ENCODE results near the gene ASCC1.

The ASCC1 gene

GRCh38 chr10:72065439-72066025, 150.5 kb downstream of the ASCC1 start:
- no peak for DNase-seq (ENCODE audit: low spot score)

GRCh38 chr10:72063703-72064391, 152.2 kb downstream of the ASCC1 start:
- DNase-seq (ENCODE audit: low spot score) = no peak

DNA sequence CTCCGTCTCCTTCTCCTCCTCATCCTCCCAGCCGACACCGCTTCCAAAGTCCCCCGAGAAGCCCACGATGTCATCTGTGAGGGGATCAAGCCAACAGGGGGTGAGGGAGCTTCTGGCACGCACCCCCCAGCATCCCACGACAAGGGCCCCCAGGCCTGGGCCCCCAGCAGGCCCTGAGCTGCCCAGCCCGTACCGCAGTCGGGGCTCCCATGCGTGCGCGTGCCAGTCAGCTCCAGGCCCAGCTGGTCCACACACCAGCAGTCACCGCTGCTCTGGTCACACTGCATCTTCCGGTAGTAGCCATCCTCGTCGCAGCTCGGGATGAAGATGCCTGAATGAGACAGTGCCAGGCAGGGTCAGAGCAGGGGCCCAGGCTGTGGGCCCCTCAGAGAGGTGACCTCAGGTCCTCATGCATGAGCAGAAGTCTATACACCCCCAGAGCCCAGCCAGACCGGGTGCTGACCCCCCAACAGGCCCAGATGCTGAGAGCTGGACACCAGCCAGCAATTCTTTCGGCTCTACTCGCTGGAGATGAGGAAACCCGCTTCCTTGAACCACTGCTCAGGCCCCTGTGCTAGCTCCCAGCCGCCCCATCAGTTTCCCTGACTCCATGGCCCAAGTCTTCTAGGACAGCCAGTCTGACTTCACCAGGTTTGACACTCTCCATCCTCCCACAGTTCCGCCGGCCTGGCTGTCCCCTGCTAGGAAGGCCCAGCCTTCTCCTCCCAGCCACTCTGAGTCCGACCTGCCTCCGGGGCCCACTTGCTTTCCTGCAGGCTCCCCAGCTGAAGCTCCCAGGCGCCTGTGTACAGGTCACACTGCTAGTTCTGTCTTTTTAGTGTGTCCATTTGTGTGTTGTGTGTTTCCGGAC, 153.0 kb downstream of the ASCC1 start:
- no peak for DNase-seq (ENCODE audit: low spot score)

GRCh38 chr10:72062382-72062781, 153.7 kb downstream of the ASCC1 start:
- no peak for DNase-seq (ENCODE audit: low spot score)

- DNase-seq (ENCODE audit: low spot score) = no peak
Measured at GRCh38 chr10:72061930-72062329, 154.1 kb downstream of the ASCC1 start.

DNA sequence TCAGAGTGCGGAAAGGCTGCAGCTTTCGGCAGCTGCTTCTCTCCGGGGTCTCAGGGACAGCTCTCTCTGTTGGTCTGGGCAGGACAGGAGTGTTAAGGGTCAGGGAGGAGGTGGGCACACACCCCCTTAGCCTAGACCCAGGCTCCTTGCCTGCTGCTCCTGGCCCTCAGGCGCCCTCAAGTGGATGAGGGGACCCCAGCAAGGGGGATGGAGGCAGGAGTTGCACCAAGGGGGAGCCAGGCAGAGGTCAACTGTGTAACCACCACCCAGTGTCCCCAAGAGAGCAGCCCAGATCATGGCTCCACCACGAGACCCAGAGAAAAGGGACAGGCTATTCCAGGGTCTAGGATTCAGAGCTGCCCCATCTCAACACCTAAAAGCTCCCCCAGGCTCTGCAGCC, 154.6 kb downstream of the ASCC1 start:
- no peak for DNase-seq (ENCODE audit: low spot score)

DNA sequence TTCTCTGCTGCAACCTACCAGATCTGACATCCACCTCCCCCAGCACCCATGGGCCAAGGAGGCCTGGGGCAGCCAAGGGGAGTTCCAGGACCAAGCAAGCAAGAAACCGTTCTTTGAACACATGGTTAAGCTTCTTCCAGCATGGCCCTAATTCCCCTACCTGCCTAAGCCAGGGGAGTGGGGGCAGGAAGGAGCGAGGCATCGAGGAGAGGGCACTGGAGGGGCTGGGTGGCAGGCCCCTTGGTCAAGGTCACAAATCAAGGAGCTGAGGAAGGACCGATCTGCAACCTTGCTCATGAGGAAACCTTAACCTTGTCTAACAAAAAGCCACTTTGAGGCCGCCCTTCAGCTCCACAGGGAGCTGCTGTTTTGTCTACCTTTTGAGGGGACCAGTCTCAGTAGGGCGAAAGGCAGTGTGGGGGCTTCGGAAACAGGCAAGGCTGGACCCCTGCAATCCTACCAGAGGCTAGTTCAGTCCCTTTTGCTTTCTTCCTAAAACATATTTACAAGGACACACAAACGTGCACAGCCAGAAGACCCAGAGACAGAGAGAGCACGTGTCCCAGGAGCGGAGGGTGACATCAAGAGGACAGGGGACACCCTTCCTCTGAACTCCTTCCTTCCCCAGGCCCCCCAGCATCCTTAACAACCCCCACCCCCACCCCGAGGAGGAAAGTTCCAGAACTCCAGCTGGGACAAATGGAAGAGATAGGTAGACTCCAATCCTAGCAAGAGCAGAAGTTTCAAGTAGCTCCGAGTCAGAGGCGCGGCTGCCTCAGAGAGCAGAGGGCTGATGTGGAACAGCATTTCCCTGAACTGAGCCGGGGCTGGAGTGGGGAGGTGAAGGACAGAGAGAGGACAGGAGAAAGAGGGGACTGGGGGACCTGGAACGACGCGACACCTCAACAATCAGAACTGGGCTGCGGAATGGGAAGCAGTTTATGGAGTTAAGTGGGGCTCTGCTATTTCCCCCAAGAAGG, 155.9 kb downstream of the ASCC1 start:
- DNase-seq (ENCODE audit: low spot score) = no peak

- DNase-seq (ENCODE audit: low spot score) = no peak
Measured at GRCh38 chr10:72058989-72059842, 156.9 kb downstream of the ASCC1 start.

- no peak for DNase-seq (ENCODE audit: low spot score)
Measured at GRCh38 chr10:72058347-72058898, 157.7 kb downstream of the ASCC1 start.

- DNase-seq (ENCODE audit: low spot score) = no peak
Measured at GRCh38 chr10:72056932-72057751, 158.9 kb downstream of the ASCC1 start.

DNA sequence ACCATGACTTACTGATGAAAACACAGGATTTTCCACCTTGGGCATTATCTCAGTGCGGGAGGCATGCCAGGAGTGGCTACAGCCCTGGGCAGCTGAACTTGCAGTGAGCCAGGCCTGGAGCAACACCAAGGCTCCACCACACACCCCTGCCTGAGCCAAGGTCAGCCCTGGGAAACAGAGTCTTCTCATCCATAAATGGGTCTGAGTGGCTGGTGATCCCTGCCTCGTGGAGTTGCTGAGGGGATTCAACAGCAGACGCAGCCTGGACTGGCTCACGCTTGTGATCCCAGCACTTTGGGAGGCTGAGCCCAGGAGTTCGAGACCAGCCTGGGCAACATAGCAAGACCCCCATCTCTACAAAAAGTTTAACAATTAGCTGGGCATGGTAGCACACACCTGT, 160.0 kb downstream of the ASCC1 start:
- DNase-seq (ENCODE audit: low spot score) = no peak

DNA sequence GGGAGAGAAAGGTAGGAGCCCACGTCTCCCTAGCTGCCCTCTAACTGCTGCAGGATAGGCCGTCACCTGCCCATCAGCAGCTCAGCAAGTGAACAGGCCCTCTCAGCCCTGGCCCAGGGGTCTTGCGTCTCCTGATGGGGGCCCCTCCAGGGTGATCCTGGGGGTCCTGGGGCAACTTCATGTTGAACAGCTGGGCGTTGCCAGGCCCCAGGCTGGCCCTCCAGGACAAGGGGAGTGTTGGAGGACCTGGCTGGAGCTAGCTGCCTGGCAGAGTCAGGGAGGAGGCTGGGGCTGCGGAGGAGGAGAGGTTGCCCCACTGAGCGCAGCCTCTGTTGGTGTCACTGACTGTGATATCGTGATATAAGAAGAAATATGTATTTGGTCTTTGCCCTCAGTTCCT, 162.4 kb downstream of the ASCC1 start:
- DNase-seq (ENCODE audit: low spot score) = no peak

DNA sequence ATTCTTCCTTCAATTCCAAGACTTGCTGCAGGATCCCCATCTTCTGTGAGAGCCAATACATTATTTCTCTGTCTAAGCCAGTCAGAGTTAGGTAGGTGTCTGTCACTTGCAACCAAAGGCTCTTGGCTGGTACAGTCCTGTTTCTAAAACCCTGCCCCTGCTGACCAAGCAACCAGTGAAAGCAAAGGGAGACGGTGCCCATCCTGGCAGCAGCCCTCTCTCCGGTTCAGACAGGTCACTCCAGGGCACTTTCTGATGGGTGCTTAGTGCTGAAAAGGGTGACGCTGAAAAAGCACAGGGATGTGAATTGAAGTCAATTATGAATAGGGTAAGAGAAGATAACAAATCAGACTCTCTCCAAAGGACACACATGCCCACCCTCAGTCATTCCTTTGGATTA, 165.2 kb downstream of the ASCC1 start:
- DNase-seq (ENCODE audit: low spot score) = no peak

DNA sequence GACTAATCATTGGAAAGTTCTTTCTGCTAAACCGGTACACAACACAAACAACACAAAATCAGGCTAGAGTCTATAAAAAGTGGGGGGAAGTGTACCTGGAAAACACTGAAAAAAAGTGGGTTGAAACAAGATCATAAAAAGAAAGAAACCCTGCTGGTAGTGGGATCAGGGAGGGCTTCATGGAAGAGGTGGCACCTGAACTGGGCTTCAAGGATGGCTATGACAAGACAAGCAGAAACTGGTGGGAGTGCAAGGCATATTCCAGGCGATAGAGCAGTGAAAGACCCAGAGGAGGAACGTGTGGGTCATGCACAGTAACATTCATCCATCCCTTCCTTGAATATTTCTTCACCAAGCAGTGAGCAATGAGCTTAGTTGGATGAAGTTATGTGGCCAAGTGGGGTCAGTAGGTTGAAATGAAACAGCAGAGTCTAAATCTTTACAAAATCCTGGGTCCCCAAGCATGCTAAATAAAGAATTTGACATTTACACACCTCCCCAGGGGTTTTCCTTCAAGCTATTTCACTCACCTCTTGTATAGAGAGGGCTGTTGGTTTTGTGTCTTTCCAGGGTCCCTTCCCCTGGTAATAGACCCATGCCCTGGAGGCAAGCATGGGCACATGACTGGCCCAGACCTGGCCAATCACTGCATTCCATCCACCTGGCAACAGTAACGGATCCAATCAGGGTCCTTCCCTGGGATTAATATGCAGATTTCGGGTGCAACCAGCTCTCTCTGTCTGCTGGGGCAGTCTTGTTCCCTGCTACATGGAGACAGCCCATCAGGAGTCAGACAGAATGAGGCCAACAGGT, 165.9 kb downstream of the ASCC1 start:
- no peak for DNase-seq (ENCODE audit: low spot score)

DNA sequence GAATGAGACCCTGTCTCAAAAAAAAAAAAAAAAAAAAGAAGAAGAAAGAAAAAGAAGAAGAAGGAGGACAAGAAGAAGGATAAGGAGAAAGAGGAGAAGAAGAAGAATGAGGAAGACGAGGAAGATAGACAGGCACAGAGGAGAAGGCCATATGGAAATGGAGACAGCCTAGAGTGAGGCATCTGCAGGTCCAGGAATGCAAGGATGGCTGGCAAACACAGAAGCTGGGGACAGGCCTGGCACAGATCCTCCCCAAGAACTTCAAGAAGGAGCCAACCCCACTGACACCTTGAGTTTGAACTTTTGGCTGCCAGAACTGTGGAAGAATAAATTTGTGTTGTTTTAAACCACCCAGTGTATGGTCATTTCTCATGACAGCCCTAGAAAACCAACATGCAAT, 166.6 kb downstream of the ASCC1 start:
- DNase-seq (ENCODE audit: low spot score) = no peak

GRCh38 chr10:72048450-72049124, 167.5 kb downstream of the ASCC1 start:
- DNase-seq (ENCODE audit: low spot score) = peak; percentile 91

Data from hepatic stellate cell (primary cell).